ENCODE results near the gene ABHD17A. TPM values are rescaled to one million over a fixed set of nuclear protein-coding genes. Genes with fewer than 3 reads are reported as not detected.

Gene ABHD17A
- total RNA-seq, 1 experiment from 2014 or later = 102 TPM

- peak overlapping the region; percentile 85 for H3K4me2 ChIP-seq (ENCODE audit: low read length)
- TSS peak; percentile 63 for BruUV-seq (replicated peaks)
- H3K27me3 ChIP-seq (ENCODE audit: low read length) = no peaks in the 10 kb centered on the region
- H3K9ac ChIP-seq (ENCODE audit: low read length) = peak overlapping the region; percentile 98
- ChIA-PET CTCF (no interaction called here), POLR2A (ENCODE audit: unreplicated experiment) (no interaction called here)
- peak overlapping the region; percentile 92; the same call in 1 of the 2 replicates for H3K27ac ChIP-seq (ENCODE audit: low read length)
- ATAC-seq (no peak), DNase-seq (no peak)
- H3K9me3 ChIP-seq (ENCODE audit: low read length) = no peaks in the 10 kb centered on the region
- H3K4me3 ChIP-seq (ENCODE audit: low read length) = peak overlapping the region; percentile 86
- peaks cover 8% of the 10 kb centered on the region for H3K4me1 ChIP-seq (ENCODE audit: insufficient read depth, low read length)
- no peaks in the 10 kb centered on the region for H3F3A ChIP-seq (ENCODE audit: low read length, unreplicated experiment)
- H3K79me2 ChIP-seq (ENCODE audit: low read length) = peaks cover 58% of the 10 kb centered on the region
- peaks cover 12% of the 10 kb centered on the region; the same call in 1 of the 2 replicates for H4K20me1 ChIP-seq (ENCODE audit: low read length)
- H3K36me3 ChIP-seq (ENCODE audit: low read depth, low read length) = no peaks in the 10 kb centered on the region
- TF ChIP-seq, protein P1, sequence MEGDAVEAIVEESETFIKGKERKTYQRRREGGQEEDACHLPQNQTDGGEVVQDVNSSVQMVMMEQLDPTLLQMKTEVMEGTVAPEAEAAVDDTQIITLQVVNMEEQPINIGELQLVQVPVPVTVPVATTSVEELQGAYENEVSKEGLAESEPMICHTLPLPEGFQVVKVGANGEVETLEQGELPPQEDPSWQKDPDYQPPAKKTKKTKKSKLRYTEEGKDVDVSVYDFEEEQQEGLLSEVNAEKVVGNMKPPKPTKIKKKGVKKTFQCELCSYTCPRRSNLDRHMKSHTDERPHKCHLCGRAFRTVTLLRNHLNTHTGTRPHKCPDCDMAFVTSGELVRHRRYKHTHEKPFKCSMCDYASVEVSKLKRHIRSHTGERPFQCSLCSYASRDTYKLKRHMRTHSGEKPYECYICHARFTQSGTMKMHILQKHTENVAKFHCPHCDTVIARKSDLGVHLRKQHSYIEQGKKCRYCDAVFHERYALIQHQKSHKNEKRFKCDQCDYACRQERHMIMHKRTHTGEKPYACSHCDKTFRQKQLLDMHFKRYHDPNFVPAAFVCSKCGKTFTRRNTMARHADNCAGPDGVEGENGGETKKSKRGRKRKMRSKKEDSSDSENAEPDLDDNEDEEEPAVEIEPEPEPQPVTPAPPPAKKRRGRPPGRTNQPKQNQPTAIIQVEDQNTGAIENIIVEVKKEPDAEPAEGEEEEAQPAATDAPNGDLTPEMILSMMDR (conservative IDR thresholded peaks at IDR 0.05; ENCODE audit: low read depth, low read length) = no peak
- TF ChIP-seq EZH2phosphoT487 (IDR thresholded peaks at IDR 0.05; ENCODE audit: borderline replicate concordance, low read length) (no peak), EZH2 (IDR thresholded peaks at IDR 0.05; ENCODE audit: low read length, unreplicated experiment) (no peak)
- H2AFZ ChIP-seq (ENCODE audit: low read length) = no peak overlapping the region
- intact Hi-C loops (cut with micrococcal nuclease) = no loop called here
- no peaks in the 10 kb centered on the region for H3K9me2 ChIP-seq (replicated peaks; ENCODE audit: low read length)
These were observed 38.0 kb downstream of the ABHD17A start for GRCh38 chr19:1847348-1847683.

DNA sequence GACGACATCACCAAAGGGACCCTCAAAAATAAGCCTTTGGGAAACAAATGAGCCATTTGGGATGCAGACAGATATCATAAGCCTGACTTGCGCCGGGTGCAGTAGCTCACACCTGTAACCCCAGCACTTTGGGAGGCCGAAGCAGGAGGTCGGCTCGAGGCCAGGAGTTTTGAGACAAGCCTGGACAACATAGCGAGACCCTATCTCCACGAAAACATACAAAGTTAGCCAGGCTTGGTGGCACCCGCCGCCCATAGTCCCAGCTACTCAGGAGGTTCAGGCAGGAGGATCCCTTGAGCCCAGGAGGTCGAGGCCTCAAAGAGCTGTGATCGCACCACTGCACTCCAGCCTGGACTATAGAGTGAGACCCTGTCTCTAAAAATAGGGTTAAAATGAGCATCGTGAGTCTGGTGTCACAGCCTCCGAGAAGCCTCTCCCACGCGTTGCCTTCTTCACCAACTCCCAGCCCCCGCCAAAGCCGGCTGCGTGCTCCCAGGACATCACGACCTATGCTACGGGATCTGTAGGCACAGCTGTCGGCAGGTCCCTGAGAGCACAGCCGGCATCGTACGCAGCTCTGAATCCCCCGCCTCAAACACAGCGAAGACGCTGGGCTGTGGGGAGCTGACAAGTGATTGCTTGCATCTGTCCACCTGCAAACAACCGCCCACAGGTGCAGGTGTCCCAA lies 38.6 kb downstream of the ABHD17A start:
- POLR2A ChIA-PET (ENCODE audit: unreplicated experiment) = no interaction called here
- H3K9me2 ChIP-seq (replicated peaks; ENCODE audit: low read length) = no peaks in the 10 kb centered on the region
- no peaks in the 10 kb centered on the region for H3K27me3 ChIP-seq (ENCODE audit: low read length)
- peak overlapping the region; percentile 86 for H3K4me3 ChIP-seq (ENCODE audit: low read length)
- CTCF ChIA-PET = no interaction called here
- peak overlapping the region; percentile 98; the same call in 1 of the 2 replicates for H3K9ac ChIP-seq (ENCODE audit: low read length)
- H4K20me1 ChIP-seq (ENCODE audit: low read length) = peaks cover 12% of the 10 kb centered on the region; the same call in 1 of the 2 replicates
- H3K27ac ChIP-seq (ENCODE audit: low read length) = no peak overlapping the region
- intact Hi-C loops (cut with micrococcal nuclease) = no loop called here
- DNase-seq = no peak
- no peaks in the 10 kb centered on the region for H3K9me3 ChIP-seq (ENCODE audit: low read length)
- no peak for ATAC-seq
- TF ChIP-seq EZH2phosphoT487 (IDR thresholded peaks at IDR 0.05; ENCODE audit: borderline replicate concordance, low read length) (no peak), EZH2 (IDR thresholded peaks at IDR 0.05; ENCODE audit: low read length, unreplicated experiment) (no peak)
- TF ChIP-seq, protein P1 (conservative IDR thresholded peaks at IDR 0.05; ENCODE audit: low read depth, low read length) = no peak
- no peak overlapping the region for H2AFZ ChIP-seq (ENCODE audit: low read length)
- peak overlapping the region; percentile 85 for H3K4me2 ChIP-seq (ENCODE audit: low read length)
- no peaks in the 10 kb centered on the region for H3F3A ChIP-seq (ENCODE audit: low read length, unreplicated experiment)
- no peaks in the 10 kb centered on the region for H3K36me3 ChIP-seq (ENCODE audit: low read depth, low read length)
- BruUV-seq (replicated peaks) = no TSS peak
- H3K79me2 ChIP-seq (ENCODE audit: low read length) = peaks cover 63% of the 10 kb centered on the region
- peaks cover 8% of the 10 kb centered on the region for H3K4me1 ChIP-seq (ENCODE audit: insufficient read depth, low read length)

- Histone ChIP-seq H3K9ac (ENCODE audit: low read length) (no peak overlapping the region), H3K27ac (ENCODE audit: low read length) (no peak overlapping the region), H3K4me2 (ENCODE audit: low read length) (no peak overlapping the region), H3K4me3 (ENCODE audit: low read length) (no peak overlapping the region), H3K9me2 (replicated peaks; ENCODE audit: low read length) (no peaks in the 10 kb centered on the region), H3K27me3 (ENCODE audit: low read length) (no peaks in the 10 kb centered on the region), H3K79me2 (ENCODE audit: low read length) (peaks cover 74% of the 10 kb centered on the region), H3K36me3 (ENCODE audit: low read depth, low read length) (no peaks in the 10 kb centered on the region), H3F3A (ENCODE audit: low read length, unreplicated experiment) (no peaks in the 10 kb centered on the region), H3K9me3 (ENCODE audit: low read length) (no peaks in the 10 kb centered on the region), H3K4me1 (ENCODE audit: insufficient read depth, low read length) (peaks cover 8% of the 10 kb centered on the region), H2AFZ (ENCODE audit: low read length) (no peak overlapping the region), H4K20me1 (ENCODE audit: low read length) (peaks cover 12% of the 10 kb centered on the region; the same call in 1 of the 2 replicates)
- CTCF ChIA-PET = no interaction called here
- BruUV-seq (replicated peaks) = no TSS peak
- no peak for DNase-seq
- intact Hi-C loops (cut with micrococcal nuclease) = no loop called here
- POLR2A ChIA-PET (ENCODE audit: unreplicated experiment) = no interaction called here
- no peak for ATAC-seq
- TF ChIP-seq, protein P1 (conservative IDR thresholded peaks at IDR 0.05; ENCODE audit: low read depth, low read length) = no peak
- no peak for TF ChIP-seq EZH2phosphoT487 (IDR thresholded peaks at IDR 0.05; ENCODE audit: borderline replicate concordance, low read length)
- TF ChIP-seq EZH2 (IDR thresholded peaks at IDR 0.05; ENCODE audit: low read length, unreplicated experiment) = no peak
These were observed 39.7 kb downstream of the ABHD17A start for GRCh38 chr19:1845642-1846041.

All from PC-3 (cell line).